ENCODE measurements around the gene OSM. TPM values are rescaled to one million over a fixed set of nuclear protein-coding genes. Genes with fewer than 3 reads are reported as not detected.

OSM gene
- total and polyA plus RNA-seq, 2 experiments from 2014 or later, result not detected

DNA sequence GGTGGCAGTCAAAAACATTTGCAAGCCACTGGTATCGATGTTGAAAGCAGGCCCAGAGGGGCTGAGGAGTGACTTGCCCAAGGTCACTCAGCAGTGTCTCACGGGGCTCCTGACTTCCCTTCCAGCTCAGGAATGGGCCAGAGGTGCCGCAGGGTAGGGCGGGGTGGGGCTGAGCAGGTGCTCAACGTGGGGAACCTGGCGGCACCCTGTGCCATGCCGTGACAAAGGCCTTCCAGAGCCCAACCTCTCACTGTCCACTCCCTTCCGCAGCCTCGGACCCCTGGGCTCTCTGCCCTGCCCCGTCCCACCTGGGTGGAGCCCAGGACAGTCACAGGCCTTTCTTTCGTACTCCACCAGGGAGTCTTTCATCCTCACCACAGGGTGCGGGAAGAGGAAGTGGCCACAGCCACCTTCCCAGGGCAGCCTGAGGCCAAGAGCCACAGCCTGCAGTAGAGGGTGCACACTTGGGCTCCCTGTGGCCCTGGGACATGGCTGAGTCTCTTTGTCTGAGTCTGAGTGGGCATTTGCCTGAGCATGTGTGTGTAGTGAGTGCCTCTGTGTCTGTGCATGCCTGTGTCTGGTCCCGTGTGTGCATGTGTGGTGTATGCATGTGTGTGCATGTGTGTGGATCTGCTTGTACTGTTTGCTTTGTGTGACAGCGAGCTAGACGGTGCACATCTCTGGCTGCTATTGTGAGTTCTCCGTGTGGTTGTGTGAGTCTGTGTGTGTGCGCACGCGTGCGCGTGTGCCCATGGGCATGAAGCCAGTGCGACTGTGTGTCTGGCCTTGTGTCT, 14.0 kb downstream of the OSM start:
- peaks cover 38% of the 10 kb centered on the region for H3K4me1 Mint-ChIP-seq
- no peak overlapping the region for H3K27ac Mint-ChIP-seq
- H3K36me3 Mint-ChIP-seq (ENCODE audit: low read depth), result no peaks in the 10 kb centered on the region; the same call in 2 of the 3 replicates

DNA sequence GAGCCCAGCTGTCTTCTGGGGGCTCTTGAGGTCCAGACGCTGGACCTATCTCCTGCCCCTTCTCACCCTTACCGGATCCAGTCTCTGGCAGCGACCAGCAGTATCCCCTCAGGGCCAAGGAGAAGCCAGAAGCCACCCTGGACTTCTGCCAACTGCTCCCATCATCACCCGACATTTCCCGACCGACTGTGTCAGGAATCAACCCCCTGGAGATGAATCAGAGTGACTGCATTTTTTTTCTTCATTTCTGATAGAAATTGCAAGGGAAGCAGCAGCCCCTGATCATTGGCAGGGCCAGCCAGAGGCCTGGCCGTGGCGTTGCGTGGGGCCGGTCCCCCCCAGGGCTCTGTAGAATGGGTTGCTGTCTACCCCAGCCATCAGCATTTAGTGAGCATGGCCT, 14.9 kb downstream of the OSM start:
- Histone ChIP-seq H3K4me2 (no peak overlapping the region), H4K20me1 (replicated peaks; ENCODE audit: insufficient read depth) (no peaks in the 10 kb centered on the region), H3K27ac (ENCODE audit: low read depth) (no peak overlapping the region), H2AFZ (no peak overlapping the region), H3K4me1 (ENCODE audit: insufficient read depth) (peaks cover 19% of the 10 kb centered on the region), H3K36me3 (ENCODE audit: insufficient read depth) (no peaks in the 10 kb centered on the region), H3K4me3 (no peak overlapping the region), H3K79me2 (replicated peaks; ENCODE audit: insufficient read depth) (no peaks in the 10 kb centered on the region), H3K27me3 (ENCODE audit: insufficient read depth) (no peaks in the 10 kb centered on the region), H3K9me2 (ENCODE audit: insufficient read depth) (no peaks in the 10 kb centered on the region), H3F3A (replicated peaks; ENCODE audit: low read depth) (no peaks in the 10 kb centered on the region)
- no peak for ATAC-seq
- Mint-ChIP-seq H3K36me3 (ENCODE audit: low read depth) (no peaks in the 10 kb centered on the region), H3K27me3 (ENCODE audit: insufficient read depth, low read depth, poor library complexity) (peaks cover 14% of the 10 kb centered on the region), H3K27ac (no peak overlapping the region), H3K4me1 (peaks cover 36% of the 10 kb centered on the region), H3K9me3 (no peaks in the 10 kb centered on the region), H3K4me3 (no peak overlapping the region)
- DNase-seq (ENCODE audit: low spot score), result no peak
- TF ChIP-seq, protein P1, sequence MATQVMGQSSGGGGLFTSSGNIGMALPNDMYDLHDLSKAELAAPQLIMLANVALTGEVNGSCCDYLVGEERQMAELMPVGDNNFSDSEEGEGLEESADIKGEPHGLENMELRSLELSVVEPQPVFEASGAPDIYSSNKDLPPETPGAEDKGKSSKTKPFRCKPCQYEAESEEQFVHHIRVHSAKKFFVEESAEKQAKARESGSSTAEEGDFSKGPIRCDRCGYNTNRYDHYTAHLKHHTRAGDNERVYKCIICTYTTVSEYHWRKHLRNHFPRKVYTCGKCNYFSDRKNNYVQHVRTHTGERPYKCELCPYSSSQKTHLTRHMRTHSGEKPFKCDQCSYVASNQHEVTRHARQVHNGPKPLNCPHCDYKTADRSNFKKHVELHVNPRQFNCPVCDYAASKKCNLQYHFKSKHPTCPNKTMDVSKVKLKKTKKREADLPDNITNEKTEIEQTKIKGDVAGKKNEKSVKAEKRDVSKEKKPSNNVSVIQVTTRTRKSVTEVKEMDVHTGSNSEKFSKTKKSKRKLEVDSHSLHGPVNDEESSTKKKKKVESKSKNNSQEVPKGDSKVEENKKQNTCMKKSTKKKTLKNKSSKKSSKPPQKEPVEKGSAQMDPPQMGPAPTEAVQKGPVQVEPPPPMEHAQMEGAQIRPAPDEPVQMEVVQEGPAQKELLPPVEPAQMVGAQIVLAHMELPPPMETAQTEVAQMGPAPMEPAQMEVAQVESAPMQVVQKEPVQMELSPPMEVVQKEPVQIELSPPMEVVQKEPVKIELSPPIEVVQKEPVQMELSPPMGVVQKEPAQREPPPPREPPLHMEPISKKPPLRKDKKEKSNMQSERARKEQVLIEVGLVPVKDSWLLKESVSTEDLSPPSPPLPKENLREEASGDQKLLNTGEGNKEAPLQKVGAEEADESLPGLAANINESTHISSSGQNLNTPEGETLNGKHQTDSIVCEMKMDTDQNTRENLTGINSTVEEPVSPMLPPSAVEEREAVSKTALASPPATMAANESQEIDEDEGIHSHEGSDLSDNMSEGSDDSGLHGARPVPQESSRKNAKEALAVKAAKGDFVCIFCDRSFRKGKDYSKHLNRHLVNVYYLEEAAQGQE (IDR thresholded peaks at IDR 0.05; ENCODE audit: unreplicated experiment), result no peak
- TF ChIP-seq, protein P2, sequence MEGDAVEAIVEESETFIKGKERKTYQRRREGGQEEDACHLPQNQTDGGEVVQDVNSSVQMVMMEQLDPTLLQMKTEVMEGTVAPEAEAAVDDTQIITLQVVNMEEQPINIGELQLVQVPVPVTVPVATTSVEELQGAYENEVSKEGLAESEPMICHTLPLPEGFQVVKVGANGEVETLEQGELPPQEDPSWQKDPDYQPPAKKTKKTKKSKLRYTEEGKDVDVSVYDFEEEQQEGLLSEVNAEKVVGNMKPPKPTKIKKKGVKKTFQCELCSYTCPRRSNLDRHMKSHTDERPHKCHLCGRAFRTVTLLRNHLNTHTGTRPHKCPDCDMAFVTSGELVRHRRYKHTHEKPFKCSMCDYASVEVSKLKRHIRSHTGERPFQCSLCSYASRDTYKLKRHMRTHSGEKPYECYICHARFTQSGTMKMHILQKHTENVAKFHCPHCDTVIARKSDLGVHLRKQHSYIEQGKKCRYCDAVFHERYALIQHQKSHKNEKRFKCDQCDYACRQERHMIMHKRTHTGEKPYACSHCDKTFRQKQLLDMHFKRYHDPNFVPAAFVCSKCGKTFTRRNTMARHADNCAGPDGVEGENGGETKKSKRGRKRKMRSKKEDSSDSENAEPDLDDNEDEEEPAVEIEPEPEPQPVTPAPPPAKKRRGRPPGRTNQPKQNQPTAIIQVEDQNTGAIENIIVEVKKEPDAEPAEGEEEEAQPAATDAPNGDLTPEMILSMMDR (conservative IDR thresholded peaks at IDR 0.05; ENCODE audit: low read depth in 2 of 2), result no peak
- TF ChIP-seq ZNF331 (CRISPR knock-in tag; IDR thresholded peaks at IDR 0.05; ENCODE audit: low read depth), result no peak

More for the DNA sequence above, 14.0 kb downstream of the OSM start:
- Histone ChIP-seq H3K4me2 (no peak overlapping the region), H3K79me2 (replicated peaks; ENCODE audit: insufficient read depth) (no peaks in the 10 kb centered on the region), H3K27ac (ENCODE audit: low read depth) (no peak overlapping the region), H3K9me2 (ENCODE audit: insufficient read depth) (no peaks in the 10 kb centered on the region), H2AFZ (no peak overlapping the region), H3K4me1 (ENCODE audit: insufficient read depth) (peaks cover 17% of the 10 kb centered on the region), H3K36me3 (ENCODE audit: insufficient read depth) (no peaks in the 10 kb centered on the region), H3K4me3 (no peak overlapping the region), H3F3A (replicated peaks; ENCODE audit: low read depth) (no peaks in the 10 kb centered on the region), H3K27me3 (ENCODE audit: insufficient read depth) (no peaks in the 10 kb centered on the region), H4K20me1 (replicated peaks; ENCODE audit: insufficient read depth) (no peaks in the 10 kb centered on the region)
- no peaks in the 10 kb centered on the region for H3K9me3 Mint-ChIP-seq
- DNase-seq (ENCODE audit: low spot score) (peak; percentile 47), ATAC-seq (peak; percentile 3; the same call in 1 of the 3 replicates)
- TF ChIP-seq, protein P2 (conservative IDR thresholded peaks at IDR 0.05; ENCODE audit: low read depth in 2 of 2), result no peak
- no peak for TF ChIP-seq ZNF114 (CRISPR knock-in tag; IDR thresholded peaks at IDR 0.05)
- TF ChIP-seq, protein P3, sequence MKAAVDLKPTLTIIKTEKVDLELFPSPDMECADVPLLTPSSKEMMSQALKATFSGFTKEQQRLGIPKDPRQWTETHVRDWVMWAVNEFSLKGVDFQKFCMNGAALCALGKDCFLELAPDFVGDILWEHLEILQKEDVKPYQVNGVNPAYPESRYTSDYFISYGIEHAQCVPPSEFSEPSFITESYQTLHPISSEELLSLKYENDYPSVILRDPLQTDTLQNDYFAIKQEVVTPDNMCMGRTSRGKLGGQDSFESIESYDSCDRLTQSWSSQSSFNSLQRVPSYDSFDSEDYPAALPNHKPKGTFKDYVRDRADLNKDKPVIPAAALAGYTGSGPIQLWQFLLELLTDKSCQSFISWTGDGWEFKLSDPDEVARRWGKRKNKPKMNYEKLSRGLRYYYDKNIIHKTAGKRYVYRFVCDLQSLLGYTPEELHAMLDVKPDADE (IDR thresholded peaks at IDR 0.05), result 0 out of 2 replicates have a peak, but pooled peaks have one; percentile 16
- no peak for TF ChIP-seq NANOG (IDR thresholded peaks at IDR 0.05; ENCODE audit: borderline replicate concordance)
- no peak for TF ChIP-seq EZH2 (IDR thresholded peaks at IDR 0.05; ENCODE audit: low read depth, unreplicated experiment)
- no peak overlapping the region; the same call in 2 of the 3 replicates for H3K4me3 Mint-ChIP-seq
- H3K27me3 Mint-ChIP-seq (ENCODE audit: insufficient read depth, low read depth, poor library complexity), result peaks cover 15% of the 10 kb centered on the region

Measured in GM23338 (cell line).